ENCODE results near the gene FBXW8.

The FBXW8 gene

GRCh38 chr12:116887244-116887643 lies 23.5 kb upstream of the FBXW8 start:
- H3K4me2 ChIP-seq = no peak overlapping the region
- peaks cover 10% of the 10 kb centered on the region; the same call in 1 of the 2 replicates for H3K9me3 ChIP-seq
- no peak overlapping the region for H3K27ac ChIP-seq
- peaks cover 21% of the 10 kb centered on the region for H3K27me3 ChIP-seq
- H3K4me3 ChIP-seq = no peak overlapping the region
- H3K4me1 ChIP-seq = peaks cover 13% of the 10 kb centered on the region
- H4K20me1 ChIP-seq = peaks cover 11% of the 10 kb centered on the region
- H3K9ac ChIP-seq = no peak overlapping the region
- TF ChIP-seq Cebpa-rat (IDR thresholded peaks at IDR 0.05) = no peak
- no peaks in the 10 kb centered on the region for H3K36me3 ChIP-seq

- Histone ChIP-seq H3K27ac (no peak overlapping the region), H3K27me3 (peaks cover 14% of the 10 kb centered on the region), H3K9ac (no peak overlapping the region), H3K36me3 (no peaks in the 10 kb centered on the region), H3K4me1 (peaks cover 13% of the 10 kb centered on the region), H3K9me3 (peaks cover 10% of the 10 kb centered on the region; the same call in 1 of the 2 replicates), H4K20me1 (peaks cover 4% of the 10 kb centered on the region), H3K4me2 (no peak overlapping the region), H3K4me3 (no peak overlapping the region)
- no peak for TF ChIP-seq Cebpa-rat (IDR thresholded peaks at IDR 0.05)
Observed at GRCh38 chr12:116887897-116888296, 22.9 kb upstream of the FBXW8 start.

- no peaks in the 10 kb centered on the region for H4K20me1 ChIP-seq
- no peak for TF ChIP-seq Cebpa-rat (IDR thresholded peaks at IDR 0.05)
- no peak overlapping the region for H3K9ac ChIP-seq
- no peaks in the 10 kb centered on the region for H3K27me3 ChIP-seq
- H3K4me1 ChIP-seq = peaks cover 8% of the 10 kb centered on the region
- peaks cover 10% of the 10 kb centered on the region; the same call in 1 of the 2 replicates for H3K9me3 ChIP-seq
- no peak overlapping the region for H3K4me2 ChIP-seq
- H3K4me3 ChIP-seq = no peak overlapping the region
- no peaks in the 10 kb centered on the region for H3K36me3 ChIP-seq
- H3K27ac ChIP-seq = no peak overlapping the region
Observed at GRCh38 chr12:116890330-116890729, 20.4 kb upstream of the FBXW8 start.

GRCh38 chr12:116891019-116891418 lies 19.7 kb upstream of the FBXW8 start:
- Histone ChIP-seq H4K20me1 (no peaks in the 10 kb centered on the region), H3K4me1 (peaks cover 1% of the 10 kb centered on the region; the same call in 1 of the 2 replicates), H3K4me3 (no peak overlapping the region), H3K27me3 (no peaks in the 10 kb centered on the region), H3K9ac (no peak overlapping the region), H3K27ac (no peak overlapping the region), H3K9me3 (peaks cover 10% of the 10 kb centered on the region; the same call in 1 of the 2 replicates), H3K36me3 (no peaks in the 10 kb centered on the region), H3K4me2 (no peak overlapping the region)
- TF ChIP-seq Cebpa-rat (IDR thresholded peaks at IDR 0.05) = no peak

- no peak for TF ChIP-seq Cebpa-rat (IDR thresholded peaks at IDR 0.05)
Observed at GRCh38 chr12:116892349-116893140, 18.2 kb upstream of the FBXW8 start.

GRCh38 chr12:116894913-116895312 lies 15.8 kb upstream of the FBXW8 start:
- Histone ChIP-seq H3K36me3 (no peaks in the 10 kb centered on the region), H3K27me3 (no peaks in the 10 kb centered on the region), H3K4me1 (peaks cover 23% of the 10 kb centered on the region), H3K9me3 (peaks cover 14% of the 10 kb centered on the region), H3K4me3 (no peak overlapping the region), H4K20me1 (no peaks in the 10 kb centered on the region), H3K27ac (no peak overlapping the region), H3K9ac (no peak overlapping the region), H3K4me2 (no peak overlapping the region)
- TF ChIP-seq Cebpa-rat (IDR thresholded peaks at IDR 0.05) = no peak

More at GRCh38 chr12:116892349-116893140, 18.2 kb upstream of the FBXW8 start:
- Histone ChIP-seq H3K4me2 (no peak overlapping the region), H3K9ac (no peak overlapping the region), H3K27me3 (no peaks in the 10 kb centered on the region), H3K4me1 (peaks cover 4% of the 10 kb centered on the region), H4K20me1 (no peaks in the 10 kb centered on the region), H3K9me3 (peaks cover 14% of the 10 kb centered on the region), H3K4me3 (no peak overlapping the region), H3K27ac (no peak overlapping the region), H3K36me3 (no peaks in the 10 kb centered on the region)

- no peaks in the 10 kb centered on the region for H4K20me1 ChIP-seq
- no peak overlapping the region for H3K9ac ChIP-seq
- no peaks in the 10 kb centered on the region for H3K27me3 ChIP-seq
- peaks cover 23% of the 10 kb centered on the region for H3K4me1 ChIP-seq
- no peak overlapping the region for H3K4me3 ChIP-seq
- peaks cover 9% of the 10 kb centered on the region for H3K9me3 ChIP-seq
- H3K4me2 ChIP-seq = no peak overlapping the region
- H3K27ac ChIP-seq = no peak overlapping the region
- no peaks in the 10 kb centered on the region for H3K36me3 ChIP-seq
- no peak for TF ChIP-seq Cebpa-rat (IDR thresholded peaks at IDR 0.05)
Observed at GRCh38 chr12:116896411-116896924, 14.3 kb upstream of the FBXW8 start.

GRCh38 chr12:116897476-116897875 lies 13.3 kb upstream of the FBXW8 start:
- no peak for TF ChIP-seq Cebpa-rat (IDR thresholded peaks at IDR 0.05)
- H3K27ac ChIP-seq = no peak overlapping the region
- H3K9me3 ChIP-seq = peaks cover 4% of the 10 kb centered on the region; the same call in 1 of the 2 replicates
- no peak overlapping the region for H3K9ac ChIP-seq
- H3K27me3 ChIP-seq = no peaks in the 10 kb centered on the region
- H4K20me1 ChIP-seq = no peaks in the 10 kb centered on the region
- H3K4me1 ChIP-seq = peaks cover 23% of the 10 kb centered on the region
- peak overlapping the region; percentile 38; the same call in 1 of the 2 replicates for H3K4me2 ChIP-seq
- H3K36me3 ChIP-seq = no peaks in the 10 kb centered on the region
- H3K4me3 ChIP-seq = no peak overlapping the region

- no peaks in the 10 kb centered on the region for H3K36me3 ChIP-seq
- TF ChIP-seq Cebpa-rat (IDR thresholded peaks at IDR 0.05) = no peak
- H3K27me3 ChIP-seq = no peaks in the 10 kb centered on the region
- peaks cover 4% of the 10 kb centered on the region; the same call in 1 of the 2 replicates for H3K9me3 ChIP-seq
- peaks cover 23% of the 10 kb centered on the region for H3K4me1 ChIP-seq
- H3K27ac ChIP-seq = no peak overlapping the region
- H4K20me1 ChIP-seq = no peaks in the 10 kb centered on the region
- no peak overlapping the region for H3K9ac ChIP-seq
- no peak overlapping the region for H3K4me3 ChIP-seq
- peak overlapping the region; percentile 44; the same call in 1 of the 2 replicates for H3K4me2 ChIP-seq
Observed at GRCh38 chr12:116898669-116899068, 12.1 kb upstream of the FBXW8 start.

GRCh38 chr12:116901612-116902011 lies 9.1 kb upstream of the FBXW8 start:
- H3K27me3 ChIP-seq = no peaks in the 10 kb centered on the region
- H3K4me3 ChIP-seq = no peak overlapping the region
- no peak overlapping the region for H3K4me2 ChIP-seq
- H3K4me1 ChIP-seq = peaks cover 23% of the 10 kb centered on the region
- no peak for TF ChIP-seq Cebpa-rat (IDR thresholded peaks at IDR 0.05)
- no peak overlapping the region for H3K27ac ChIP-seq
- H3K9ac ChIP-seq = no peak overlapping the region
- no peaks in the 10 kb centered on the region for H4K20me1 ChIP-seq
- peaks cover 4% of the 10 kb centered on the region; the same call in 1 of the 2 replicates for H3K9me3 ChIP-seq
- no peaks in the 10 kb centered on the region for H3K36me3 ChIP-seq
